GM12801 (cell line): Measurements from ENCODE around the gene P3H1.

ENCODE experiments used
- TF ChIP-seq, protein P1 (sequence below): IDR thresholded peaks from one replicate; pipeline ENCODE4 v1.5.1; 2011; ENCODE audit warnings: control low read depth; ENCODE audit not compliant: insufficient read length; ENCODE audit errors: extremely low read depth

The P3H1 gene

DNA sequence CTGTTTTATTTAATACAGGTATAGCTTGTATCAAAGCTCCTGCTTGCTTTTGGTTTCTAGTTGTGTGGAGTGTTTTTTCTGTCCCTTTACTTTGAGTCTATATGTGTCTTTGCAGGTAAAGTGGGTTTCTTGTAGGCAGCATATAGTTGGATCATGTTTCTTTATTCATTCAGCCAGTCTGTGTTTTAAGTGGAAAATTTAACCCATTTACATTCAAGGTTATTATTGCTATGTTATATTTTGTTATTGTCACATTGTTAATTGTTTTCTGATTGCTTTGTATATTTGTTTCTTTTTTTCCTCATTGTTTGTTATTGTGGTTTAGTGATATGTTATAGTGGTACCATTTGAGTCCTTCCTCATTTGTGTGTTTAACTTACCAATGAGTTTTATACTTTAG lies 53.5 kb downstream of the P3H1 start:
- TF ChIP-seq, protein P1, sequence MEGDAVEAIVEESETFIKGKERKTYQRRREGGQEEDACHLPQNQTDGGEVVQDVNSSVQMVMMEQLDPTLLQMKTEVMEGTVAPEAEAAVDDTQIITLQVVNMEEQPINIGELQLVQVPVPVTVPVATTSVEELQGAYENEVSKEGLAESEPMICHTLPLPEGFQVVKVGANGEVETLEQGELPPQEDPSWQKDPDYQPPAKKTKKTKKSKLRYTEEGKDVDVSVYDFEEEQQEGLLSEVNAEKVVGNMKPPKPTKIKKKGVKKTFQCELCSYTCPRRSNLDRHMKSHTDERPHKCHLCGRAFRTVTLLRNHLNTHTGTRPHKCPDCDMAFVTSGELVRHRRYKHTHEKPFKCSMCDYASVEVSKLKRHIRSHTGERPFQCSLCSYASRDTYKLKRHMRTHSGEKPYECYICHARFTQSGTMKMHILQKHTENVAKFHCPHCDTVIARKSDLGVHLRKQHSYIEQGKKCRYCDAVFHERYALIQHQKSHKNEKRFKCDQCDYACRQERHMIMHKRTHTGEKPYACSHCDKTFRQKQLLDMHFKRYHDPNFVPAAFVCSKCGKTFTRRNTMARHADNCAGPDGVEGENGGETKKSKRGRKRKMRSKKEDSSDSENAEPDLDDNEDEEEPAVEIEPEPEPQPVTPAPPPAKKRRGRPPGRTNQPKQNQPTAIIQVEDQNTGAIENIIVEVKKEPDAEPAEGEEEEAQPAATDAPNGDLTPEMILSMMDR = no peak

GRCh38 chr1:42703888-42704464 lies 62.9 kb downstream of the P3H1 start:
- TF ChIP-seq, protein P1 = no peak

DNA sequence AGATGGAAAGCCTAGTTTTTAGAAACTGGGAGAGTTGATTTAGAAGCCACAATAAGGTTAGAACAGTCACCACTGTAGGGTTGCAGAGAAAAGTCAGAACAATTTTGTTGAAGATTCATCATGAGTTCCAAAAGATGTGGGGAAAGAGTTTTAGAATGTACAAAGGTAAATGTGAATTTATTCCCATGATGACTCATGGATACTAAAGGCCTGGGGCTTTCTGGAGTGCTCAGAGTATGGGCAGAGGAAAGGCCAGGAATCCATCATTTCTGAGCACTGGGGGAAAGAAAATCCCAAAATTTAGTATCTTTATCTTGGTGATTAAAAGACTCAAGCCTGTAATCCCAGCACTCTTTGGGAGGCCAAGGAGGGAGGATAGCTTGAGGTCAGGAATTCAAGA lies 66.8 kb downstream of the P3H1 start:
- TF ChIP-seq, protein P1 = no peak

DNA sequence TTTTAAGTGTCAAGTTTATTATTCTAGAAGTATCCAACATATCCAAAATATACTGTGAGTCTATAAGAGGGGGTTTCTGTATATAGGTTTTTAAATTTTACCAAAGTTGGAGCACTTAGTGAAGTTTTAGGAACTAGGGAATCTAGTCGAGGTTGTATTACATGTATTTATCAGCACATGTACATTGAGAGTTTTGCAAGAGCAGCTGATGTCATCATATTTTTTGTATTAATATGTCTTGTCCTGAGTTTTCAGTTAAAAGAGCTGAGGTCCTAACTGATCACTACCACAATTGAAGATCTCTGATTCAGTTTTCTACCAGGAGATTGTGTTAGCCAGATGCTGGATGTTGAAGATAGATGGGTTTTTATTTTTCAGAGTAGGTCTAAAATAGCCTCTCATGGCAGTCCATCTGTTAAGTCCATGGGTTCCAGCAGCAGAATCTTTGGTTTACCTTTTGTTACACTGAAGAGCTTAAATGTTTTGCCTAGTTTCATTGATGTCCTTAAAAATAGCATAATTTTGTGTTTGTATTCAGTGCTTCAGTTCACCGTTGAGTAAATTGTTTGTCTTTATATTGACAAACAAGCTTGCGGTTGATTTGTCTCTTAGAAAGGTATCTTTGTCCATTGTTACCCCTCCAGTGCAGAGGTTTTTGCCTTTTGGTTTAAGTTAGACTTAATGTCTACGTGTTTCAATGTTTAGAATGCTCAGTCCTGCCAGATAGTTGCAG lies 68.6 kb downstream of the P3H1 start:
- TF ChIP-seq, protein P1 = no peak
